ENCODE results near the gene TBL1XR1. TPM values are rescaled to one million over a fixed set of nuclear protein-coding genes. Genes with fewer than 3 reads are reported as not detected.

TBL1XR1 gene
- total RNA-seq, 1 experiment from 2014 or later: 175 TPM

GRCh38 chr3:177105623-177106022, 91.7 kb downstream of the TBL1XR1 start:
- H4K20me1 ChIP-seq (ENCODE audit: control insufficient read depth, insufficient read depth, insufficient read length): no peaks in the 10 kb centered on the region

More at GRCh38 chr3:177105623-177106022, 91.7 kb downstream of the TBL1XR1 start:
- Histone ChIP-seq H3K4ac (ENCODE audit: low read depth, low read length) (no peak overlapping the region), H3K23ac (ENCODE audit: insufficient read length, low read depth, low read length) (no peak overlapping the region), H3K23me2 (ENCODE audit: insufficient read length, low read depth, low read length, poor library complexity, severe bottlenecking) (no peaks in the 10 kb centered on the region), H3K9ac (ENCODE audit: extremely low read depth, insufficient read length, low read length) (no peak overlapping the region), H4K8ac (replicated peaks; ENCODE audit: insufficient read length, low read depth, low read length) (no peak overlapping the region), H2BK12ac (ENCODE audit: insufficient read length, low read depth, low read length) (no peak overlapping the region), H3K79me1 (ENCODE audit: insufficient read depth, low read depth, low read length, poor library complexity, severe bottlenecking) (peaks cover 3% of the 10 kb centered on the region), H2BK15ac (ENCODE audit: low read depth, low read length) (no peak overlapping the region), H3K4me2 (ENCODE audit: insufficient read depth, insufficient read length, low read length) (no peak overlapping the region), H3K18ac (ENCODE audit: insufficient read length, low read depth, low read length) (no peak overlapping the region), H3K14ac (ENCODE audit: insufficient read depth, low read length) (no peak overlapping the region), H4K91ac (ENCODE audit: insufficient read length, low read depth, low read length) (no peak overlapping the region), H2BK20ac (ENCODE audit: low read depth, low read length, poor library complexity, severe bottlenecking) (no peak overlapping the region), H3K79me2 (ENCODE audit: insufficient read depth, low read length) (peaks cover 45% of the 10 kb centered on the region; the same call in 1 of the 2 replicates), H4K5ac (ENCODE audit: insufficient read length, low read depth, low read length) (no peak overlapping the region), H2BK5ac (ENCODE audit: insufficient read length, low read length) (no peak overlapping the region), H3K27ac (ENCODE audit: insufficient read length, low read depth, low read length) (no peak overlapping the region), H3K56ac (ENCODE audit: insufficient read length, low read depth, low read length) (no peak overlapping the region), H3K9me3 (ENCODE audit: control insufficient read depth, low read depth, low read length) (no peaks in the 10 kb centered on the region), H3K4me1 (ENCODE audit: insufficient read depth, low read length) (peaks cover 6% of the 10 kb centered on the region; the same call in 1 of the 2 replicates), H2AFZ (ENCODE audit: low read length) (no peak overlapping the region), H2AK5ac (ENCODE audit: insufficient read length, low read length) (no peak overlapping the region), H3T11ph (ENCODE audit: low read length) (no peak overlapping the region), H2BK120ac (ENCODE audit: low read depth, low read length, poor library complexity, severe bottlenecking) (no peak overlapping the region), H3K27me3 (ENCODE audit: insufficient read depth, low read length) (no peaks in the 10 kb centered on the region)
- Mint-ChIP-seq H3K27ac (peak overlapping the region; percentile 0 to 49 (median 13); a peak in 5 of 7 replicates), H3K27me3 (ENCODE audit: low read depth) (no peaks in the 10 kb centered on the region), H3K36me3 (ENCODE audit: insufficient read depth in 1 of 3, low read depth in 3 of 3) (peaks cover 0 to 3% (median 0%) of the 10 kb centered on the region in 3 experiments; a peak in 1 of 7 replicates), H3K9me3 (no peaks in the 10 kb centered on the region), H3K4me1 (peaks cover 60 to 75% of the 10 kb centered on the region in 2 experiments), H3K4me3 (no peak overlapping the region)
- no peak for DNase-seq
- WGBS (ENCODE audit: extremely low coverage, insufficient read length, low lambda C conversion rate): no CpG with 5 or more reads among the region's 4 CpGs
- no peak for TF ChIP-seq CTCF (conservative IDR thresholded peaks at IDR 0.05)

Data from H9 (cell line).